Common myeloid progenitor, CD34-positive (primary cell): ENCODE results near the gene PFKFB2.
A peak's percentile ranks its signal among the peaks of the same experiment; 100 is the strongest.

Experiments
- CTCF ChIA-PET: fragments of 350-600 bp; sonication (Branson Sonifier 250); formaldehyde crosslinking; loops from one replicate; lab custom pipeline; 2021; ENCODE audit warnings: antibody characterized with exemption; lab: Charles Lee
- POLR2A ChIA-PET: fragments of 350-600 bp; sonication (Branson Sonifier 250); formaldehyde crosslinking; loops from one replicate; lab custom pipeline; 2021; ENCODE audit warnings: antibody characterized with exemption; lab: Charles Lee
- DNase-seq, 3 donors: peaks; one replicate each; pipeline versions ENCODE4 v3.0.0 to v3.0.0-alpha.2; 2013
- H3K27ac ChIP-seq, 2 experiments: 1 replicate in 1 of 2; 2 replicates in 1 of 2; pipeline ENCODE4 v1.7.0; 2013; ENCODE audit warnings: inconsistent platforms in 2 of 2, low read length in 2 of 2, mild to moderate bottlenecking in 2 of 2, low read depth in 1 of 2, moderate library complexity in 1 of 2; ENCODE audit not compliant: severe bottlenecking in 2 of 2, insufficient read depth in 1 of 2, poor library complexity in 1 of 2
- H3K27me3 ChIP-seq, 5 experiments: replicated peaks in 2 of 5; 1 replicate in 3 of 5; 2 replicates in 2 of 5; pipeline versions ENCODE4 v1.6.1 to v1.7.0; 2013; ENCODE audit warnings: low read length in 4 of 5, mild to moderate bottlenecking in 2 of 5, moderate library complexity in 2 of 5, inconsistent platforms in 1 of 5; ENCODE audit not compliant: insufficient read depth in 5 of 5, control insufficient read depth in 4 of 5
- H3K36me3 ChIP-seq, 4 experiments: 1 replicate in 2 of 4; 2 replicates in 2 of 4; pipeline versions ENCODE4 v1.6.1 to v1.7.0; 2013; ENCODE audit warnings: low read length in 3 of 4, control low read depth in 1 of 4, mild to moderate bottlenecking in 1 of 4; ENCODE audit not compliant: control insufficient read depth in 4 of 4, insufficient read depth in 4 of 4
- H3K4me1 ChIP-seq, 4 experiments: 1 replicate in 3 of 4; 2 replicates in 1 of 4; pipeline versions ENCODE4 v1.6.1 to v1.7.1; 2013; ENCODE audit warnings: low read length in 3 of 4, mild to moderate bottlenecking in 3 of 4, control low read depth in 1 of 4, inconsistent platforms in 1 of 4, moderate library complexity in 1 of 4; ENCODE audit not compliant: control insufficient read depth in 4 of 4, insufficient read depth in 4 of 4; ENCODE audit errors: control extremely low read depth in 1 of 4
- H3K4me3 ChIP-seq, 7 experiments: 1 replicate in 4 of 7; 2 replicates in 3 of 7; pipeline versions ENCODE4 v1.5.1 to v1.7.0; 2013; ENCODE audit warnings: mild to moderate bottlenecking in 7 of 7, low read length in 6 of 7, moderate library complexity in 6 of 7, inconsistent platforms in 2 of 7, low read depth in 2 of 7, control low read depth in 1 of 7; ENCODE audit not compliant: insufficient read depth in 4 of 7, control insufficient read depth in 1 of 7; ENCODE audit errors: extremely low read depth in 1 of 7
- H3K9me3 ChIP-seq, 5 experiments: 1 replicate in 4 of 5; 2 replicates in 1 of 5; pipeline versions ENCODE4 v1.6.1 to v1.7.1; 2013; ENCODE audit warnings: low read length in 4 of 5, mild to moderate bottlenecking in 2 of 5, inconsistent platforms in 1 of 5, low read depth in 1 of 5, moderate library complexity in 1 of 5; ENCODE audit not compliant: control insufficient read depth in 4 of 5, insufficient read depth in 2 of 5; ENCODE audit errors: control extremely low read depth in 1 of 5
- WGBS: methylation state at CpG from one replicate; pipeline ENCODE4 v1.1.5; 2013; ENCODE audit not compliant: insufficient coverage; 5-methylcytosine and 5-hydroxymethylcytosine counted together

The PFKFB2 gene

GRCh38 chr1:207031632-207032264, 21.3 kb upstream of the PFKFB2 start:
- ChIA-PET CTCF (interaction anchor here (0.8 to 8.4 kb wide), 3 partner anchors 10 to 26 kb away, joined by 3 to 60 read pairs (median 4); partner anchors contain the start of gene YOD1), POLR2A (no interaction called here)
- H3K4me1 ChIP-seq, result peaks cover 0 to 10% (median 5%) of the 10 kb centered on the region in 4 experiments

GRCh38 chr1:207032528-207033017, 20.5 kb upstream of the PFKFB2 start, which contains the start of gene C1orf116:
Gene C1orf116 (minus strand): TSS chr1:207032756. CDS start chr1:207027598, 5,158 bp downstream.
- Histone ChIP-seq H3K4me3 (no peak within 1 kb of the TSS), H3K4me1 (peaks cover 0 to 10% (median 5%) of the 10 kb centered on the region in 4 experiments), H3K27me3 (peaks cover 0 to 3% (median 0%) of the 10 kb centered on the region in 5 experiments), H3K9me3 (no peaks in the 10 kb centered on the region), H3K36me3 (no peaks in the 10 kb centered on the region), H3K27ac (peak within 1 kb of the TSS in 1 of 2 experiments; percentile 1)
- 0% methylated on average over 1 of the region's 1 CpG for WGBS
- DNase-seq, result no peak
- ChIA-PET CTCF (interaction anchor here (0.5 to 8.4 kb wide), 8 partner anchors 11 to 288 kb away, joined by 3 to 60 read pairs (median 3); partner anchors contain the start of genes PFKFB2 and YOD1), POLR2A (no interaction called here)

More at GRCh38 chr1:207031632-207032264, 21.3 kb upstream of the PFKFB2 start:
- H3K36me3 ChIP-seq, result no peaks in the 10 kb centered on the region
- peaks cover 0 to 3% (median 0%) of the 10 kb centered on the region in 5 experiments for H3K27me3 ChIP-seq
- H3K27ac ChIP-seq, result no peak overlapping the region
- DNase-seq, result no peak
- WGBS, result 92% methylated on average over 7 of the region's 7 CpGs
- H3K9me3 ChIP-seq, result no peaks in the 10 kb centered on the region
- no peak overlapping the region for H3K4me3 ChIP-seq

GRCh38 chr1:207033302-207033701, 19.8 kb upstream of the PFKFB2 start:
- Histone ChIP-seq H3K27me3 (peaks cover 0 to 3% (median 0%) of the 10 kb centered on the region in 5 experiments), H3K9me3 (no peaks in the 10 kb centered on the region)
- POLR2A ChIA-PET, result no interaction called here

GRCh38 chr1:207034208-207034607, 18.9 kb upstream of the PFKFB2 start:
- no CpG with 5 or more reads among the region's 1 CpG for WGBS
- no peak overlapping the region for H3K4me3 ChIP-seq
- no peaks in the 10 kb centered on the region for H3K36me3 ChIP-seq
- ChIA-PET POLR2A (no interaction called here), CTCF (interaction anchor here (1.0 to 8.4 kb wide), 2 partner anchors 9 to 13 kb away, joined by 3 to 60 read pairs; partner anchors contain the start of gene YOD1)
- no peak for DNase-seq
- no peak overlapping the region for H3K27ac ChIP-seq
- peaks cover 0 to 3% (median 0%) of the 10 kb centered on the region in 5 experiments for H3K27me3 ChIP-seq
- peaks cover 0 to 10% (median 5%) of the 10 kb centered on the region in 4 experiments for H3K4me1 ChIP-seq
- no peaks in the 10 kb centered on the region for H3K9me3 ChIP-seq

More at GRCh38 chr1:207033302-207033701, 19.8 kb upstream of the PFKFB2 start:
- no CpG with 5 or more reads among the region's 2 CpGs for WGBS
- Histone ChIP-seq H3K36me3 (no peaks in the 10 kb centered on the region), H3K4me3 (no peak overlapping the region), H3K27ac (no peak overlapping the region), H3K4me1 (peaks cover 0 to 10% (median 5%) of the 10 kb centered on the region in 4 experiments)
- CTCF ChIA-PET, result interaction anchor here (0.7 to 8.4 kb wide), 6 partner anchors 10 to 288 kb away, joined by 3 to 60 read pairs (median 3); partner anchors contain the start of gene YOD1
- no peak for DNase-seq

- Histone ChIP-seq H3K9me3 (no peaks in the 10 kb centered on the region), H3K4me1 (peaks cover 0 to 10% (median 5%) of the 10 kb centered on the region in 4 experiments), H3K4me3 (no peak overlapping the region), H3K27me3 (peaks cover 0 to 3% (median 0%) of the 10 kb centered on the region in 5 experiments), H3K27ac (no peak overlapping the region), H3K36me3 (no peaks in the 10 kb centered on the region)
- DNase-seq, result no peak
- ChIA-PET POLR2A (no interaction called here), CTCF (interaction anchor here (8.4 kb wide), 1 partner anchor 12 kb away, joined by 60 read pairs; the partner anchor contains the start of gene YOD1)
Observed at GRCh38 chr1:207034998-207035397, 18.1 kb upstream of the PFKFB2 start.

GRCh38 chr1:207035877-207036551, 17.1 kb upstream of the PFKFB2 start:
- DNase-seq, result no peak
- Histone ChIP-seq H3K4me3 (no peak overlapping the region), H3K4me1 (peaks cover 0 to 10% (median 5%) of the 10 kb centered on the region in 4 experiments), H3K27ac (no peak overlapping the region), H3K27me3 (peaks cover 0 to 3% (median 0%) of the 10 kb centered on the region in 5 experiments), H3K36me3 (no peaks in the 10 kb centered on the region), H3K9me3 (no peaks in the 10 kb centered on the region)
- CTCF ChIA-PET, result interaction anchor here (1.9 kb wide), 1 partner anchor 31 kb away, joined by 8 read pairs; no protein-coding TSS in a partner anchor
- POLR2A ChIA-PET, result interaction anchor here (0.6 kb wide), 1 partner anchor 193 kb away, joined by 5 read pairs; no protein-coding TSS in a partner anchor
- WGBS, result 100% methylated on average over 2 of the region's 4 CpGs
